Midbrain (tissue), 1 donor: ENCODE measurements around the gene CDYL.
A peak's percentile ranks its signal among the peaks of the same experiment; 100 is the strongest.

Experiments
- DNase-seq: peaks from one replicate; lab custom pipeline; 2025; lab: John Stamatoyannopoulos, UW

CDYL gene

GRCh38 chr6:4776131-4776492 lies at the start of gene CDYL:
CDYL (plus strand) TSS chr6:4776404; CDS start chr6:4776784, 380 bp downstream.
- peak; percentile 78 for DNase-seq

- DNase-seq, result no peak
Measured at GRCh38 chr6:4726645-4727044, 49.6 kb upstream of the CDYL start.

GRCh38 chr6:4727217-4727616 lies 49.0 kb upstream of the CDYL start:
- no peak for DNase-seq

- DNase-seq, result no peak
Measured at GRCh38 chr6:4727671-4728435, 48.4 kb upstream of the CDYL start.

- DNase-seq, result no peak
Measured at GRCh38 chr6:4728436-4728769, 47.8 kb upstream of the CDYL start.

- no peak for DNase-seq
Measured at GRCh38 chr6:4728926-4729325, 47.3 kb upstream of the CDYL start.

GRCh38 chr6:4731996-4732395 lies 44.2 kb upstream of the CDYL start:
- DNase-seq, result no peak

- DNase-seq, result no peak
Measured at GRCh38 chr6:4732691-4733315, 43.4 kb upstream of the CDYL start.

- no peak for DNase-seq
Measured at GRCh38 chr6:4736371-4736873, 39.8 kb upstream of the CDYL start.

- no peak for DNase-seq
Measured at GRCh38 chr6:4740032-4740431, 36.2 kb upstream of the CDYL start.

- no peak for DNase-seq
Measured at GRCh38 chr6:4743062-4743461, 33.1 kb upstream of the CDYL start.

GRCh38 chr6:4743926-4744325 lies 32.3 kb upstream of the CDYL start:
- no peak for DNase-seq

GRCh38 chr6:4747588-4747987 lies 28.6 kb upstream of the CDYL start:
- no peak for DNase-seq

GRCh38 chr6:4751823-4752464 lies 24.3 kb upstream of the CDYL start:
- DNase-seq, result no peak

- DNase-seq, result no peak
Measured at GRCh38 chr6:4756247-4756646, 20.0 kb upstream of the CDYL start.

- no peak for DNase-seq
Measured at GRCh38 chr6:4759997-4760396, 16.2 kb upstream of the CDYL start.

GRCh38 chr6:4760773-4761172 lies 15.4 kb upstream of the CDYL start:
- DNase-seq, result no peak

- no peak for DNase-seq
Measured at GRCh38 chr6:4762294-4762693, 13.9 kb upstream of the CDYL start.

GRCh38 chr6:4763921-4764320 lies 12.3 kb upstream of the CDYL start:
- DNase-seq, result no peak

- DNase-seq, result no peak
Measured at GRCh38 chr6:4768815-4769214, 7.4 kb upstream of the CDYL start.

- no peak for DNase-seq
Measured at GRCh38 chr6:4772750-4773149, 3.5 kb upstream of the CDYL start.

GRCh38 chr6:4773181-4773580 lies 3.0 kb upstream of the CDYL start:
- DNase-seq, result no peak

- DNase-seq, result no peak
Measured at GRCh38 chr6:4774296-4774695, 1.9 kb upstream of the CDYL start.
